Thyroid gland (tissue), 4 donors: ENCODE measurements around the gene DZIP1. TPM values are rescaled to one million over a fixed set of nuclear protein-coding genes. Genes with fewer than 3 reads are reported as not detected.
A peak's percentile ranks its signal among the peaks of the same experiment; 100 is the strongest.

Experiments used
- DNase-seq, 2 donors: peaks; one replicate each; pipeline ENCODE4 v3.0.0-alpha.2; 2019
- H3K27ac ChIP-seq, 3 donors: fragments of 200-600 bp; sonication (generic); 1 replicate in 2 of 3; 2 replicates in 1 of 3; pipeline ENCODE4 v1.5.1; 2016 to 2019; ENCODE audit warnings: mild to moderate bottlenecking in 1 of 3, moderate library complexity in 1 of 3
- H3K27me3 ChIP-seq: fragments of 200-600 bp; sonication (generic); one replicate; pipeline ENCODE4 v1.5.1; 2019
- H3K36me3 ChIP-seq, 2 donors: fragments of 200-600 bp; sonication (generic); one replicate each; pipeline ENCODE4 v1.5.1; 2016 to 2019
- H3K4me1 ChIP-seq, 2 donors: fragments of 200-600 bp; sonication (generic); one replicate each; pipeline ENCODE4 v1.5.1; 2017 to 2019
- H3K4me3 ChIP-seq, 3 donors: fragments of 200-600 bp; sonication (generic); replicated peaks in 1 of 3; 1 replicate in 2 of 3; 2 replicates in 1 of 3; pipeline ENCODE4 v1.5.1; 2016; ENCODE audit warnings: mild to moderate bottlenecking in 1 of 3
- H3K9me3 ChIP-seq: fragments of 200-600 bp; sonication (generic); one replicate; pipeline ENCODE4 v1.5.1; 2017
- CTCF ChIP-seq, 6 experiments: fragments of 200-600 bp in 3 of 6; fragments of 450-650 bp in 3 of 6; sonication (generic) in 3 of 6; IDR thresholded peaks; one replicate each; pipeline ENCODE4 v1.5.1; 2016 to 2019; ENCODE audit warnings: antibody characterized with exemption in 6 of 6, mild to moderate bottlenecking in 2 of 6, inconsistent platforms in 1 of 6, moderate library complexity in 1 of 6
- POLR2A ChIP-seq, 2 donors: fragments of 450-650 bp; IDR thresholded peaks; one replicate each; pipeline ENCODE4 v1.6.1; 2017; ENCODE audit warnings: antibody characterized with exemption in 2 of 2, mild to moderate bottlenecking in 2 of 2, moderate library complexity in 1 of 2
- WGBS, 2 donors: methylation state at CpG; one replicate each; pipeline ENCODE4 v1.1.5; 2017; 5-methylcytosine and 5-hydroxymethylcytosine counted together
- intact Hi-C: fragments of 100-400 bp; cut with DNase I; formaldehyde crosslinking; loops from one replicate; pipeline ENCODE4 v1.15.1; 2023
- total RNA-seq, 4 donors: library from RNA; depleted of rRNA; stranded (reverse); fragments of >200 nt; gene quantifications; one replicate each; pipeline ENCODE4 v1.2.3, GENCODE V29; 2016

The DZIP1 gene
- total RNA-seq, 4 donors from 2014 or later, result 4.3 to 8.5 (median 6.3) TPM

GRCh38 chr13:95650696-95651095, 6.2 kb upstream of the DZIP1 start:
- Histone ChIP-seq H3K36me3 (no peaks in the 10 kb centered on the region), H3K9me3 (no peaks in the 10 kb centered on the region), H3K4me1 (no peaks in the 10 kb centered on the region), H3K4me3 (no peak overlapping the region), H3K27ac (no peak overlapping the region), H3K27me3 (no peaks in the 10 kb centered on the region)
- intact Hi-C loops, result no loop called here
- WGBS, 2 donors, result 87 to 93% methylated on average over 5 of the region's 5 CpGs
- DNase-seq, result no peak
- TF ChIP-seq POLR2A (IDR thresholded peaks at IDR 0.05) (no peak), CTCF (IDR thresholded peaks at IDR 0.05) (no peak)

GRCh38 chr13:95647321-95647720, 2.8 kb upstream of the DZIP1 start:
- 81 to 86% methylated on average over 6 of the region's 6 CpGs for WGBS, 2 donors
- no peak overlapping the region for H3K4me3 ChIP-seq
- H3K36me3 ChIP-seq, result no peaks in the 10 kb centered on the region
- DNase-seq, result no peak
- H3K9me3 ChIP-seq, result no peaks in the 10 kb centered on the region
- H3K4me1 ChIP-seq, result peaks cover 8 to 10% of the 10 kb centered on the region in 2 donors
- H3K27ac ChIP-seq, result no peak overlapping the region
- TF ChIP-seq CTCF (IDR thresholded peaks at IDR 0.05) (no peak), POLR2A (IDR thresholded peaks at IDR 0.05) (no peak)
- intact Hi-C loops, result no loop called here
- peaks cover 4% of the 10 kb centered on the region for H3K27me3 ChIP-seq

GRCh38 chr13:95643936-95644598, 439 bp downstream of the DZIP1 start:
- peaks cover 10% of the 10 kb centered on the region for H3K27me3 ChIP-seq
- intact Hi-C loops, result no loop called here
- H3K4me1 ChIP-seq, result peaks cover 15 to 18% of the 10 kb centered on the region in 2 donors
- TF ChIP-seq CTCF (IDR thresholded peaks at IDR 0.05) (no peak), POLR2A (IDR thresholded peaks at IDR 0.05) (no peak)
- no peaks in the 10 kb centered on the region for H3K9me3 ChIP-seq
- DNase-seq, result no peak
- peak overlapping the region in 1 of 3 donors; percentile 37 for H3K4me3 ChIP-seq
- no peaks in the 10 kb centered on the region for H3K36me3 ChIP-seq
- WGBS, 2 donors, result 0 to 1% methylated on average over 15 to 24 of the region's 62 CpGs
- H3K27ac ChIP-seq, result peak overlapping the region in 1 of 3 donors; percentile 46

- Histone ChIP-seq H3K27me3 (peaks cover 10% of the 10 kb centered on the region), H3K36me3 (no peaks in the 10 kb centered on the region), H3K9me3 (no peaks in the 10 kb centered on the region), H3K4me3 (peak overlapping the region in 1 of 3 donors; percentile 37), H3K27ac (peak overlapping the region in 1 of 3 donors; percentile 46), H3K4me1 (peaks cover 15 to 18% of the 10 kb centered on the region in 2 donors)
- 32 to 39% methylated on average over 10 of the region's 16 CpGs for WGBS, 2 donors
- intact Hi-C loops, result no loop called here
- no peak for DNase-seq
- TF ChIP-seq POLR2A (IDR thresholded peaks at IDR 0.05) (no peak), CTCF (IDR thresholded peaks at IDR 0.05) (no peak)
These were observed 953 bp downstream of the DZIP1 start for GRCh38 chr13:95643571-95643935.

GRCh38 chr13:95642999-95643398, 1.5 kb downstream of the DZIP1 start:
- Histone ChIP-seq H3K27me3 (peaks cover 10% of the 10 kb centered on the region), H3K9me3 (no peaks in the 10 kb centered on the region), H3K36me3 (no peaks in the 10 kb centered on the region), H3K4me1 (peaks cover 15 to 18% of the 10 kb centered on the region in 2 donors), H3K27ac (no peak overlapping the region), H3K4me3 (no peak overlapping the region)
- intact Hi-C loops, result no loop called here
- 79 to 89% methylated on average over 3 of the region's 3 CpGs for WGBS, 2 donors
- TF ChIP-seq CTCF (IDR thresholded peaks at IDR 0.05), result no peak
- TF ChIP-seq POLR2A (IDR thresholded peaks at IDR 0.05), result no peak
- DNase-seq, result no peak
